LoVo (cell line): Measurements from ENCODE around the gene VPS41.
"Not testable (repeated sequence)": the region's sequence is repeated elsewhere in the genome, so short reads cannot be mapped to it uniquely, and the experiment has no call there.

ENCODE experiments used
- DNase-seq: peaks from one replicate; pipeline ENCODE4 v3.0.0-alpha.2; 2016; ENCODE audit warnings: low spot score

VPS41 gene

DNA sequence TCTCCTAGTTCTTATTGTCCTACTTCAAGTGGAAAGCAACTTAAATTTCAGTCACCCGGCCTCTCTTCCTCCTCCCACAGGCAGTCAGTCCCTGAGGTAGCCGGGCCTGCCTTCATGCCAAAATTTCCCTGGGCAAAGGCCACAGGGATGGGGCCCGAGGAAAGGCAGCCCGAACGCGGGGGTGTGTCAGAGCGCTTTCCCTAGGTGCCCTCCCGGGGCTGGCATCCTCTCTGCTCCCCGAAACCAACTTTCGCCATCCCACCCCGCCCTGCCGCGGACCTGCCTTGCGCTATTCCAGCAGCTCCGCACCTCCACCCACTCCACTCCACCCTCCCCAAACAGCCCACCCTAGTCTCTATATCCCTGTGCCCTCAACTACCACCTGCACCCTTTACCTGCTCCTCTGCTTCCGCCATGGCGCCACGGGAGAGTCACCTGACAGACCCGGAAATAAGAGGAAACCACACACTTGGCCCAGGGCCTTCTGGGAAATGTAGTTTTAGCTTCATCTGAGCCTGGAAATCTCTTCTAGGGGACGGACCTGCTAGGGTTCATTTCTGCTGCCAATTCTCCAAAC lies at the start of gene VPS41:
VPS41 (minus strand) TSS at position 433 of the 577 bp plus-strand sequence; CDS start at position 416, 17 bp downstream.
- peak; percentile 88 for DNase-seq

DNA sequence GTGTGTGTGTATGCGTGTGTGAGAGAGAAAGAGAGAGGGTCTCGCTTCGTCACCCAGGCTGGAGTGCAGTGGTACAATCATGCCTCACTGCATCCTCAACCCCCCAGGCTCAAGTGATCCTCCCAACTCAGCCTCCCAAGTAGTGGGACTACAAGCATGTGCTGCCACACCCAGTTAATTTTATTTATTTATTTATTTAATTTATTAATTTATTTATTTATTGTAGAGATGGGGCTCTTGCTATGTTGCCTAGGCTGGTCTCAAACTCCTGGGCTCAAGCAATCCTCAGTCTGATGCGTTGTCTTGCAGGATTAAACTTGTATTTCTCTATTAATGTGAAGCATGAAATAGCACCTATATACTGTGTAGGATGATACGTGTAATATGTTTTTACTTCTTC lies 46.9 kb upstream of the VPS41 start:
- no peak for DNase-seq

DNA sequence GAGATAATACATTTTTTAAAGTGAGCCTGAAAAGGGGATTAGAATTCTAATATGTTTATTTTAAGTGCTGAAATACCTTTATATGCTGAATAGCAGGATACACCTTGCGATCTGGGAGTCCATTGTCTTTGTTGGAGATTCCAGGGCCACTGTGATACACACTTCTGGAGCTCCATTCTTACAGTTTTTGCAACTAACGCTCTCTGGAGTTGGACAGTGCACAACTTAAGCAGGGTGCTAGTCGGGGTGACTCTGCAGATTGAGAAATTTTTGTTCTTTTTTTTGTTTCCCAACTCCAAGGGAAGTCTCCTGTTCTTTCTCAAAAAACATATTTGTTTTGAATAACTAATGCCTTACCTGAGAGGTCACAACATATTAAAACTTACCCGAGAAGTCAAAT lies 45.0 kb upstream of the VPS41 start:
- no peak for DNase-seq

DNA sequence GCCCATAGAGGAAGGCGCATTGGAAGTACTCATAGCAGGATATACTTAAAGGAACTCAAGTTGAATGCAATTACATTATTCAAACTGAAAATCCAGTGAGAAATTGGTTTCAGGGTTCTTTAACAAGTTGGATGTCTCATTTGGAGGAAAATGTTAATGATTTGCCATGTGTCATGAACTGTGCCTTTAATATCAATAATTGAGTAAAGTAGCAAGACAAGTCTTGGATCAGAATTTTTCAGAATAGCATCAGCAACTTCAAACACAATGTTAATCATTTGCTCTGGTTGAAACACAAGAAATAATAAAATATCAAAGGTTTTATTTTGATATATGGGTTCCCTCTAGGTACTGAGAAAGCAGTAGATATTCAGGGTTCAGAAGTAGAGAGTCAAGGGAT lies 44.2 kb upstream of the VPS41 start:
- no peak for DNase-seq

DNA sequence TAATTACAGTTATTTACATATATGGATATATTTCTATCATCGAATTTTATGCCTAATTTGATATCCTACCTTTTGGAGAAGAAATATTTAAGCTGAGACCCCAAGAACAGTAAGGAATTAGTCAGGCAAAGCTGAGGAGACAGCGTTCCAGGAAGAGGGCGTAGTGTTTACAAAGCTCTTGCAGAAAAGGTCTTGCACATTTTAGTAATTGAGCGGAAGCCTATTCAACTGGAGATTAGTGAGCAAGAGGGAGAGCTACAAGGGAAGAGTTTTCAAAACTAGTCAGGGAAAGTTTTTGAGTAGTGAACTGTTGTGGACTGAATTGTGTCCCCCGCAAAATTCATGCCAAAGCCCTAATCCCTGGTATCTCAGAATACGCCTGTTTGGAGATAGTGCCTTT lies 42.2 kb upstream of the VPS41 start:
- DNase-seq, result no peak

DNA sequence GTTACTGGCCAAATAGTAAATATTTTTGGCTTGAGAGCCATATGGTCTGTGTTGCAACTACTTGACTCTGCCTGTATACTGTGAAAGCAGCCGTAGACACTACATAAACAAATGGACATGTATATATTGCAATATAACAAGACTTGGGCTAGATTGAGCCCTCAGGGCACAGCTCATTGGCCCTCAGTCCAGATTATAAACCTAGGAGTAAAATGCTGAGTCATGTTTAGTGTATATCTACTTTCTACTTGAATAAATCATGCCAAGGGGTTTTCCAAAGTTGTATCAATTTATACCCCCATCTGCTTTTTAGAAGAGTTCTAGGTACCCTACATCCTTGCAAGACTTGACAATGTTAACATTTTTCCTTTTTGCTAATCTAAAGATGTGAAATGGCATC lies 41.3 kb upstream of the VPS41 start:
- DNase-seq, result no peak

DNA sequence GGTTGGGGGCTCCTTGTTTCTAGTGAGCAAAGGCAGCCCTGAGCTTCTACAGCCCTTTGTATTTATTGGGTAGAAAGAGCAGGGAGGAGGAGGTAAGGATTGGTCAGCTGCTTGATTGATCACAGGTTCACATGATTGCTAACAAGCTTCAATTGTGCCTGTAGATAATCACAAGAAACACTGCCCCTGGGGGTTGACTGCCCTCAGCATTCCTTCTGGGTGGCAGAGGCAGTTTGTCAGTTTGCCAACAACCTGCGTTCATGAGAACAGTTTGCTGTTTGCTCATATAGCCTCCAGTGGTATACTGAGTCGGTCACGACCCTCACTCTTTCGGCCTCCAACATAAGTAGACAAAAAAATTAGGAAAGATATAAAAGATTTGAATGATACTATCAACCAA lies 38.5 kb upstream of the VPS41 start:
- not testable (repeated sequence) for DNase-seq

DNA sequence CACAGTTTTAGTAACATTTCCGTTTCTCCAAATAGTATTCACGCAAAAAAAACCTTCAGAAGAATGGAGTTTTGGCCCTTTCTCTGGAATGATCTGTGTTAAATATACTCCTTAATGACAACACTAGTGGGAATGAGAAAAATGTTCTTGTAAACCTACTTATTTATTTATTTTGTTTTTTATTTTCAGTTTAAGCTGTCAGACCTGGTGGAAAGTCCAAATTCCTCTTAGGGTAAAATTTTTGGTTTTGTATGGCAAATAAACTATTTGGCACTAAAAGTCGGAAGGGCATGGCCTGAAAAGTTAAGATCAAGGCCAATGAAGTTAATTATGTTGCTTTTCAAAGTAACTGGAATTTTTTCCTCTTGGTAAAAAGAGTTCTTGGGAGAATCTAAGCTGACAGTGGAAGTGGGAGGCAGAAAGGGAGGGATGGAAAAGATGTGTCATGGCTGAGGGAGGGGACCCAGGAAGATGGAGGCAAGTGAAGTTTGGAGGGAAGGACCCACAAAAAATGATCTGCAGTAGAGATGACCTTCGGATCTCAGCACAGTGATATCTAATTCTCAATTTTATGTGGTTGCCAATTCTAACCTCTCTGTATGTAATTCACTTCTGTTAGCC lies 33.5 kb upstream of the VPS41 start:
- DNase-seq, result no peak

DNA sequence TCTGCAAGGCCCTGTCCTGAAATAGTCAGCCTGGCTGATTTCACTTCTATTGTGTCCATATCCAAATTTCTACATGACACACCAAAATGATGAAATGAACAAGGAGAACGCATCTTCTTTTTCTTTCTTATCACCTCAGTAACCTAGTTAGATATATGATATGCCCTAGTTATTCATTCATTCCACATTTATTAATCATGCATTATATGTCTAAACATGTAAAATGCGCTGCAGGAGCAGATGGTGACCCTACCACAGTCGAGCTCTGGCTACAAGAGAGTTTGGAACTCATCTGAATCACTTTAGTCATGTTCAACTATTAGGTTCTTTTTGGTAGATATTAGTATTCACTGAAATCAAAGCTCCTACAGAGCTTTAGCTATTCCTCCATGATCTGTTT lies 31.8 kb upstream of the VPS41 start:
- DNase-seq, result no peak

DNA sequence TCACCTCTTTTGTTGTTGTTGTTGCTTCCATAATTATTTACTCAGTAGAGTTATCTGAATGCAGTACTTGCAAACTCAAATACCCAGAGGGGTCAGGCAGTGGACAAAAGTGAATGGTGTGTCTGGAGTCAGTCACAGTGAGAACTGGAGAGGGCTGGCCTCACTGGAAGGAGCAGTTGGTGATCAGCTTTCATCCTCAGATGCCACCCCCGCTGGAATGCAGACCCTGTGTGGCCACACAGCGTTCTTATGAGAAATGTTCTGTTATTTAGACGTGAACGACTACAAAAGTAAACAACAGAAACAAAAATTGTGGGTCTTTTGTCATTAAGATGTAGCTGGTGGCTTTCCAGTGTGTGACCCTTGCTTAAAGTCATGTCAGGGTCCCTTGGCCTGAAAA lies 29.6 kb upstream of the VPS41 start:
- DNase-seq, result no peak

DNA sequence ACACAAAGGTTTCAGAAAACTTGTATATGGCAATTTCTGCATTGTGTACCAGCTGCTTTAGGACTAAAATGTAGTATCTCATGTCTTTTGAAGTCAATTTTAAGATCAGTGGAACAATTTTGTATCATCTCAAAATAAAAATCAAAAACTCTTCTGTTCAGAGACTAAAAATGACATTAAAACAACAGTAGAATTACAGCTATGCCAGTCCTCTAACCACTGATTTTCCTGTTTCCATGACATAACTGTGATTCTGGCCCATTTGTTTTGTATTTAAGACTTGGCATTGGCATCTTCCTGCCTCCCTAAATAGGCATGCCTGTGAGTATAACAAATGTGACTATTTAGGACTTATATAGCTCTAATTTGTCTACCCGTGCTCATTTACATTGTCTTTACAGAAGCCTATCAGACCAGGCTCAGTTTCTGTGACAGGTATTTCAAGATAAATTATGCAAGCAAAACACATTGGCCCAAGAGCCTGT lies 29.1 kb upstream of the VPS41 start:
- no peak for DNase-seq

DNA sequence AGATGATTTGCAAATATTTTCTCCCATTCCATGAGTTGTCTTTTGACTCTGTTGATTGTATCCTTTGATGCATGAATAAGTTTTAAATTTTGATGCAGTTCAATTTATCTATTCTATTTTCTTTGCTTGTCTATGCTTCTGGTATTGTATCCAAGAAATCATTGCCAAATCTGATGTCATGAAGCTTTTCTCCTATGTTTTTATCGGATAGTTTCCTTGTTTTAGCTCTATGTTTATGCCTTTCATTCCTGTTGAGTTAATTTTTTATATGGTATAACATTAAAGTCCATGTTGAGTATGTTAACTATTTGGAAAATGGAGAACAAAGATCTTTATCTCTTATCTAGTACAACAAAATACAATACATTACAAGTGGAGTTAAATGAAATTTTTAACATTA lies 27.6 kb upstream of the VPS41 start:
- DNase-seq, result no peak

DNA sequence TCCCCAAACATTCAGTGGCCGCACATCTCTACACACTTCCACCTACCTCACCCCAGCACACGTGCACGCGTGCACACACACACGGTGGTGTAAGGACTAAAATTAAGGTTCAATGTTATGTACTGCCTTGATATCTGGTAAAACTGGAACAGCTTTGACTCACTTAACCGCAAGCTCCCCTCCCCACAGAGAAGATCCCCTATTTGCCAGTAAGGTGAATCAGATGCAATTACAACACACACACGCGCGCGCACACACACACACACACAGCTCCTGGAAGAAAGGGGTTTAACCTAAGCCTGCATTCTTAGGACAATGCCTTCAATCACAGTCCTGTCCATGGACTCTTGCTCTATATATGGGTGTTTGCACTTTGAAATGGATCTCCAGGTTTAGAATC lies 25.5 kb upstream of the VPS41 start:
- DNase-seq, result no peak

DNA sequence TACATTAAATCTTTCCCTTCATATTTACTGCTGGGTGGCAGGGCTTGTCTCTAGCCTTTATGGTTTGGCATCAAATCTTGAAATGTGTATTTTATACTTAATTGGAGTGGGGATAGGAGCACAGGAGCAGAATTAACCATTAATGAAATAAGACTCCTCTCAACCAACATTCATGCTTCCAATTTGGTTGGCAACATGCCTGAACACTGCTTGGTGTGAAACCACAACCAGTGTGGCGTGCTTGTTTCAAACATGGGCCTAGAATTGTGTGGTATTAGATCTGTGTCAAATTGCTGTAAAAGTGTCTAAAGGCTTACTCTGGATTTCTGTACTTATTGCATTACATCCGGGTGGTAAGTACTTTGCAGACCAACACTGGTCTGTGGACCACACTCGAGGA lies 25.1 kb upstream of the VPS41 start:
- no peak for DNase-seq

DNA sequence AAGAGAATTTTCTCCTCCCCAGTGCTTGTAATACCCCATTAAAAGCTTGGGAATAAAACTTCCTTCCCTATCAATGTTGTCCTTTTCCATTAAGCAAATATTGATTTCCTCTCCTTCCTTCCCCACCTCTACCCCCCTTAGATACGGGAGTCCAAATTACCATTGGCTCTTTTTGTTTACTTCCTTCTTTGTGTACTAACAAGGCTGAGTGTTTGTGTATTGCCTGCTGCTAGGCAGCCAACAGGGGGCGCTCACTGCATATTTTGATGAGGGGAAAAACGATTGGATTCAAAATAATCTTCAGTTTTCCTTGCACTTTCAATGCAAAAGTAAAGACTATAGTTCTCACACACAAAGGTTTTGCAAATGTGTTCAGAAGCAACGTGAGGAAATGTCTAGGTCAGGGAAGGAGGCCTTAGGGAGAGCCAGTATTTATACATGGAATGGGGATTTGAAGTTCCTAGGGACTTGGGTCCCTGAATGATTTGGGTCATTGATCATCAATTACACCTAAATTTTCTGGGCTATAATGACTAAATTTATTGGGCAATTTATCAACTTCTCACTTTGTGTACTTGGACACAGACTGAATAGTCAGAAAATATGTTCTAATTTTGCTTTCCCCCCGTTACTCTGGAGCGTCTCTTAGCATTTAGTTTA lies 23.6 kb upstream of the VPS41 start:
- DNase-seq, result peak; percentile 63

DNA sequence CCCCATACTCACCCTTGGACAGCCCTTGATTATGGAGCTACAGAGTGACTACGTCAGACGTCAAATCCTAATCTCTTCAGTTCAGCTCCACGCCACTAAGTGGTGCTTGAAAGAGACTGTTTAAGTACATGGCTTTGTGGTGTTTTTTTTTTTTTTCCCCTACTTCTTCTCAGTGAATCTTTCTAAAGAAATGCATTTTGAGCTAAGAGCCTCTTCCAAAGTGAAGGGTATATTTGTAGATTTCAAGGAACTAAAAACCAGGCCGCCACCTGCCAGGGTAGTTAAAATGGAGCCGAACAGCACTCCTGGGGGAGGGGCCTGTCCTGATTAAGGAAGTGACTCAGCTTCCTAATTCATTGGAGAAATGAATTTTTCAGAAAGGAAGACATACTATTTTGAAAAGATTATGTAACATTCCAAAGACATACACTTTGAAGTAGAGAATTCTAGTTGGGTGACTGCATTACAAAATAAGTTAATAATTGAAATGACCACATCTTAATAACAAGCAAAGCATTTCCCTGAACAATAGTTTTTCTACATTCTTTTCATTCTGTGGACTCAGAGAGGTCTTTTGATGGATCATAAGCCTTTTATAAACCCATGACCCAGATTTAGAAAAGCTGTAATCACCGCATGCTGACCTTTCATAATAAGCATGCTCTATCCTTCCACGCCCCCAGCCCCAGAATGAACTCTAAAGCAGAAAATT lies 20.6 kb upstream of the VPS41 start:
- DNase-seq, result no peak

DNA sequence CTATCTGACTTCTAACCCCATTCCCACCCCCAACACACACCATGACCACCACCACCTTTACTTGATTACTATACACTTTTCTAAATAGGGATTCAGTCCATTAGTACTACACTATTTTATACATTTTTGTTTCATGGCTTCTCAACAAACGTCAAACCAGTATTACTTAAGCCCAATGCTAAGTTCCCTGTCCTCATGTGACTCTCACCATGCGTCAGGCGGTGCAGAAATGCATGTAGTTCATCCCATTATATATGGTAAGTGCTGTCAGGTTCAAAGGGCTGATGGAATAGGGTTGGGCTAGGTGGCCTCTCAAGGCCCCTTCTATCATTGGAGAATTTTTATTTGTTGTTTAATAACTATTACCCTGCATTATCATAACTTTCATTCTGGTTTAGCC lies 19.5 kb upstream of the VPS41 start:
- DNase-seq, result no peak

DNA sequence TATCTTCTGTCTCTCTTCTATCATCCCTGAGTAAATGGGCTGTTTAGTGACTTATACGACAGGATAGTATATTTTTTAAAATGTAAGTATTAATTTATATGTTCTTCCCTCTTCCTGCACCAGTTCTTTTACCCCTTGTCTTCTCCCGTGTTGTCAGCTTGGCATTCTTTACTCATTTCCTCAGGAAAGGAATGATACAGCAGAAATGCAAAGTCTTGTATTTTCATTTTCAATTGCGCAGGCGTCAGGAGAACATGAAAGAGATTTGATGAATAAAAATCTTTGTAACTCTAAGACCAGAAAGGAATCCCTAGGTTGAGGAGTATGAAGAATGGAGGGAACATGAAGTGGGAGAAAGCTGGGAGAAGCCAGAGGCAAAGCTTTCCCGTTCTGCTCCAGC lies 18.8 kb upstream of the VPS41 start:
- no peak for DNase-seq

DNA sequence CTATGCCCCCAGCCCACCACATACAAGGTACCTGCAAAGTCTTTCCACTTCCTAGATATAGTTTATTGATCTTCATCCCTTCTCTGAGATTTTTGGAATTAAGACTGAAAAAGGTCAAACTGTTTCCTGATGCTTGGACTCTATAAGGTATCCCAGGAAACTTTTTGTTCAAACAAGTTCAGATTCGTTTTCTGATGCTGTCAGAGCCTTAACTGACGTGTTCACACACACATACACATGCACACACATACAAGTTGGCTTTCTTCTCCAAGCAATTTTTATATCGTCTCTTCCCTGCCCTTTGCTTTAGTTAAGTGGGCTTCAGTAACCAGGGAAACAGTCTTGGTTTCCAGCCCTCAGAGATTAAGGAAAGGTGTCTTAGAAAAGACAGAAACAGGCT lies 11.7 kb upstream of the VPS41 start:
- DNase-seq, result no peak

DNA sequence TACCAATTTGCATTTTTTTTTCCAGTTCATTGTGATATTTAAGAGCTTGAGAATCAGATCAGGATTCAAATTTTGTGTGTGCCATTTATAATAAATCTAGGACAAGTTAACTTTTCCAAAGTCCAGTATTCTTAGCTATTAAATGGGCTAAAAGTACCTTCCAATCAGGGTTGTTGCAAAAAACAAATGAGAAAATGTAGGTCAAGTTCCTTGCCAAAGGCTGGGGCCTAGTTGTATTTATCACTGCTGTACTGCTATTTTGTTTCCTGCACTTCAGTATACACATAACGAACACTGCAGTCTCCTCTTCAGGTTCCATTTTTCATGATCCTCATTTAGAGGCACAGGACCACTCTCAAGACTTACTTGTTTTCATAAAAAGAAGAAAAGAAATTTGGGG lies 7.4 kb upstream of the VPS41 start:
- no peak for DNase-seq

DNA sequence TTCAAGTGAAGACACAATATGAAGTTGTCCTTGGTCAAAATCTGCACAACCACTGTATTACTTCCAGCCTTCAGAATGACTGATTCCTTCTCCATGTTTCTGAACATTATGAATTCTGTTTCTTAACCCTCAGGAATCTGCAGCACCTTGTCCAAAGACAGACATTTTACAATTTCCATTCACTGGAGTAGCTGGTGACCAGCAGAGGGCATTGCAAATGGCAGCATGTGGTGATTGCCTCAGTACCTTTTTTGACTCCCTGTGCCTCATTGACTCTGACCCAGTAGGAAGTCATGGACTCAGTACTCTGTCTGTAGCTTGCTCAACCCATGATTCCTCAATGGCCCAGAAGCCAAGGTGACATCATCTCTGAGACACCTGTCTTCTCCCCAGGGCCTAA lies 879 bp upstream of the VPS41 start:
- no peak for DNase-seq

DNA sequence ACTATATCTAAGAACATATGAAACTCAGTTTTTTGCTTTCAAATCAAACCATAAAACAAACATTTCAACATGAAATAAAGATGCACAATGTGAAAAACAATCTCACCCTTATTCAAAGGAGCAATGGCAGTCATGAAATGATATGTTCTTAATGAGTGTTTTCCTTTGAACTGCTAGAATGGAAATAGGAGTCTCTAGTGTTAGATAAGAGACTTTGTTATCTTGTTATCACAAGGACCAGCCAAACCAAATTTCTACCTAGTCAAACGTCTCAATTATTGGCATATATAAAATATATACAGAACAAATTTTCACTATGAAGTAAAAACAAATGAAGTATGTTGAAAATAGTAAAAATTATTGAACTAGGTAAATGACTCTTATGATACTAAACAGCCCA lies 1.2 kb downstream of the VPS41 start:
- DNase-seq, result no peak

DNA sequence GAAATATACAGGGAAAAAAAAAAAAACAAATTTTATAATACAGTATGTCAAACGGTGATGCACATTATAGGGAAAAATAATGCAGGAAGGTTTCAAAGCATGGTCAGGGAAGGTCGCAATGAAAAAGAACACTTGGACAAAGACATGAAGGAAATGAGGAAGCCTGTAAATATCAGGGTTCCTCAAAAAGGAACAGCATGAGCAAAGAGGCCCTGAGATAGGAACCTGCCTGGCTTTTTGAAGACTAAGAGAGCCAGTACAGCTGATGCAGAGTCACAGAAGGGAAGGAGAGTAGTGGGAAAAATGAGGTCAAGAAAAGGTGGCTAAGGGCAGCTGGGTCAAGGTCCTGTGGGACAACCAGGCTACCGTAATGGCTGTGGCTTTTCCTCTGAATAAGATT lies 1.9 kb downstream of the VPS41 start:
- no peak for DNase-seq
